A204.1 (cell line): ENCODE measurements around the gene BTAF1.
"Not testable (repeated sequence)": the region's sequence is repeated elsewhere in the genome, so short reads cannot be mapped to it uniquely, and the experiment has no call there.

ENCODE experiments used
- FAIRE-seq: peaks from 2 replicates; lab custom pipeline; 2012; peaks lifted over from hg19 to GRCh38; lab: Jason Lieb, UNC

BTAF1 gene

DNA sequence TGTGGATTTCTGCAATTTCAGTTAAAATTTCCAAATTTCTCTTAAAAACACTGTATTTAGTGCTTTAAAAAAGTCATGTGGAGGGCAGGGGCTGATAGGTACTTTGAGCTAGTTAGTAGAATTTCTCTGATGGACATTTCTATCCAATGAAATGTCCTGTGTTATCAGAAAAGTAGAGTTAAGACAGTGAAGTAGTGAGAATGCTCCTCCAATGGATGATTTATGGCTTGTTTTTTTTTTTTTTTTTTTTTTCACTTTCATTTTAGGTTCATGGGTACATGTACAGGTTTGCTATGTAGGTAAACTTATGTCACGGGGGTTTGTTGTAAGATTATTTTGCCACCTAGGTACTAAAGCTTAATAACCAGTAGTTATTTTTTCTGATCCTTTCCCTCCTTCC is 55.0 kb downstream of the BTAF1 start:
- no peak for FAIRE-seq

DNA sequence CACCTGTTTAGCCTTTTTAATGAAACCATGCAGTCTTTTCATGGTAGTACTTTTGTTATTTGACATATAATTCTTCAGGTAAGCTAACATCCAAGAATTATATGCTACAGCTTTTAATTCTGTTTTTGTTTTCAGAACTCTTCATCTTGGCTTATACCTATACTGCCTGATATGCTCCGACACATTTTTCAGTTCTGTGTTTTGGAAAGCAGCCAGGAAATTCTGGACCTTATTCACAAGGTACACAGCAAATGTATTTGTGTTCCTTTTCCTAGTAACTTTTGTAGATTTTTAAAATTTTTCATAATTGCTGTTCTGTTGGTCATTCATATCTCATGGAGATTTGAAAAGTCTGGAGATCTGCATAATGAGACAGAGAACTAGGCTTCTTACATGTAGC is 56.7 kb downstream of the BTAF1 start:
- FAIRE-seq: no peak

GRCh38 chr10:91983416-91983815 is 59.8 kb downstream of the BTAF1 start:
- no peak for FAIRE-seq

DNA sequence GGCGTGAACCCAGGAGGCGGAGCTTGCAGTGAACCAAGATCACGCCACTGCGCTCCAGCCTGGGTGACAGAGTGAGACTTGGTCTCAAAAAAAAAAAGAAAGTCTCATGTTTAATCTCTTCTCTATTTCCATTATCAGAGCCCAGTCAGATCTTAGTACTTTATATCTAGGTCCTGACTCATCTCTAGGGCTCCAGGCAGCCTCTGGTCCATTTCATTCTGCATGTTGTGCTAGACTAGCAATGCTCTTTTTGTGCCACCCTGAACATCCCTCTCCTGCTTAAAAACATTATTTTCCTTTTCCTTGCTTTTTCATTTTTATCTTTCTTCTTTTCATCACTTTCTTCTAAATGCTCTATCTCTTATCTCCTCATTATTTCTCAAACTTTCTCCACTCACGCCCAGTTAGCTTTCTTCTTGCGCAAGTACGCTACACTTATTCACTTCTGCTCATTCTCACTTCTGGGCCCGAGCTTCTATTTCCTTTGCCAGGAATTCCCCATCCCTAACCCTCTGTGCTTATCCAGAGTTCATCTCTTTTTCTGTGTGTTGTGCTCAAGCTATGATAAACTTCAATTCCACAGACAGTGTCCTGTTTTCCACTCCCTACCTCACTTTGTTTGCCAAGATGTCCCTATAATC is 63.9 kb downstream of the BTAF1 start:
- no peak for FAIRE-seq

DNA sequence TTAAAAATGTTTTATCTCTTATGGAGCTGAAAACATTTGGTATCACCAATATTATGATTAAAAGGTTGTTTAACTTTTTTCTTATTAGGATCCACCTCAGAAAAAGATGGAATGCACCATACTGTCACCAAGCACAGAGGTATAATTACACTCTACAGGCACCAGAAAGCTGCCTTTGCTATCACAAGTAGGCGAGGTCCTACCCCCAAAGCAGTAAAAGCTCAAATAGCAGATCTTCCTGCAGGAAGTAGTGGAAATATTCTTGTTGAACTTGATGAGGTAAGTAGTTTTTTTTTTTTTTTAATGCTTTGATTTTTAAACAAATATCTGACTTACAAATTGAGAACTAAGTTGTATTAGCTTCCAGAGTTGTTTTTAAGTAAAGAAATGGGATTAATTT is 68.5 kb downstream of the BTAF1 start:
- FAIRE-seq: no peak

- no peak for FAIRE-seq
Observed at GRCh38 chr10:91996266-91996665, 72.7 kb downstream of the BTAF1 start.

DNA sequence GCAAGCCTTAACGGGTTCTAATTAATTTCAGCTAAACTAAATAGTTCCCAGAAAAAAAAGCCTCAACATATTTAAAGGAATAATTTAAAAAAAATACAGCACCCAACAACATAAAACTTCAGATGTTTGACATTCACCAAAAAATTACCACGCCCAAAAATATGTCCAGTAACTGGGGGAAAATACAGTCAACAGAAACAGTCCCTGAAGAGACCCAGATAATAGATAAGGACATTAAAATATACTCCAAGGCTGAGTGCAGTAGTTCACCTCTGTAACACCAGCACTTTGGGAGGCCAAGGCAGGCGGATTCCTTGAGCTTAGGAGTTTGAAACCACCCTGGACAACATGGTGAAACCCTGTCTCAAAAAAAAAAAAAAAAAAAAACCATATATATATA is 78.0 kb downstream of the BTAF1 start:
- no peak for FAIRE-seq

DNA sequence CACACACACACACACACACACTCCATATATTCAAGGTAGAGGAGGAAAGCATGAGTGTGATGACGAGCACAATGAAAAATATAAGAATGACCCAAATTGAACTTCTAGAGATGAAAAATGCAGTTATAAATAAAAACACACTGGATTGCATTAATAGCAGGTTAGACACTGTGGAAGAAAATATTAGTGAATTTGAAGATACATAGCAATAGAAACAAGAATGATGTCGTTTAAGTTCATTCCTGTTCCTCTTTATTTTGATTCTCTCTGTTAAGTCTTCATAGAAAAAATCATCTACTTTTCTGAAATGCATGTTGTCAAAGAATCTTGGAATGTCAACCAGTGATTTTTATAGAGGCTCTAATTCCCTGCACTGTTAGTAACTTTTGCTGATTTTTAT is 78.4 kb downstream of the BTAF1 start:
- no peak for FAIRE-seq

DNA sequence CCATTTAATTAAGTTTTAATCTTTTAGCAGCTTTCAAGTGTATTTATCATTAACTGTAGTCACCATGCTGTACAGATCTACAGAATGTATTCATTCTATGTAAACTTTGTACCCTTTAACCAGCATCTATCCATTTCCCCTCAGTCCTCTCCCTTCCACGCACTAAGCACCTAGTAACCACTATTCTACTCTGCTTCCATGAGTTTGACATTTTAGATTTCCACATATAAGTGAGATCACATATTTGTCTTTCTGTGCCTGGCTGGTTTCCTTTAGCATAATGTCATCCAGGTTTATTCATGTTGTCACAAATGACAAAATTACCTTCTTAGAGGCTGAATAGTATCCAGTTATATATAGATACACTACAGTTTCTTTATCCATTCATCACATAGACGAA is 79.7 kb downstream of the BTAF1 start:
- no peak for FAIRE-seq

GRCh38 chr10:92005978-92006377 is 82.4 kb downstream of the BTAF1 start:
- no peak for FAIRE-seq

GRCh38 chr10:92009445-92009844 is 85.9 kb downstream of the BTAF1 start:
- no peak for FAIRE-seq

- FAIRE-seq: no peak
Observed at GRCh38 chr10:92010047-92010735, 86.6 kb downstream of the BTAF1 start.

GRCh38 chr10:92011560-92012214 is 88.1 kb downstream of the BTAF1 start:
- FAIRE-seq: no peak

DNA sequence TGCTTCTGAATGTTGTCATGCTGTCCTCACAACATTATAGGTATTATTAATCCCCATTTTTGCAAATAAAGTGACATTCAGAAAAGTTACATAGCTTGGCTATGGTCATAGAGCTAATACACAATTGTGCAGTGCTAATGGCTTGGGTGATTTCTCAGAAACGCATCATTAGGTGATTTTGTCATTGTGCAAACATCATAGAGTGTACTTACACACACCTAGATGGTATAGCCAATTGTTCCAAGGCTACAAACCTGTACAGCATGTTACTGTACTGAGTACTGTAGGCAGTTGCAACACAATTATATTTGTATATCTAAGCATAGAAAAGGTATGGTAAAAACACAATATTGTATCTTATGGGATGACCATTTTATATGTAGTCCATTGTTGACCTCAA is 91.0 kb downstream of the BTAF1 start:
- no peak for FAIRE-seq

DNA sequence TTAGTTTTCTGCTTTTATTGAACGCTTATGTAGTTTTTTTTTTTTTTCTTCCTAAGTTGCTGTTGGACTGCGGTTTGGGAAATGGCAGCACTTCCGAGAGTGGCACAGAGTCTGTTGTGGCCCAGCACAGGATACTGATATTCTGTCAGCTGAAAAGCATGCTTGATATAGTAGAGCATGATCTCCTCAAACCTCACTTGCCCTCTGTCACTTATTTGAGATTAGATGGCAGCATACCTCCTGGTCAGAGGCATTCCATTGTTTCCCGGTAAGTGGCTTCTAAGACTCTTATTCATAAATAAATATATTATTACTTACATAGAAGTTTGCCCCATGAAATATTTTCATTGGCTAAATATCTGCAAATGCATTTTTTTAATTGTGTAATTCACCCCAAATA is 101.1 kb downstream of the BTAF1 start:
- FAIRE-seq: no peak

- FAIRE-seq: not testable (repeated sequence)
Observed at GRCh38 chr10:92025340-92025739, 101.8 kb downstream of the BTAF1 start.

DNA sequence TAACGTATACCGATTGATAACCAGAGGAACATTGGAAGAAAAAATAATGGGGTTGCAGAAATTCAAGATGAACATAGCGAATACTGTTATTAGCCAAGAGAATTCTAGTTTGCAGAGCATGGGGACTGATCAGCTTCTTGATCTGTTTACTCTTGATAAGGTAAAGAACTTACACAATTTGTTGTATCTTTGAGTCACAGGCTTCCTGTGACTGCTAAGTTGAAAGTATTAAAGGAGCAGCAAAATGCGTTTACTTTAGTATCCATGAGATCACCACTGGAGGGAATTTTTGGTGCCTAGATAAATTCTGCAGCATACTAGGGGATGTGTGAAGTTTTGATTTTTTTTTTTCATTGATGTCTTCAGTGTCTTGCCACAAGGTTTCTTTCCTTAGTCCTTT is 103.6 kb downstream of the BTAF1 start:
- no peak for FAIRE-seq

- no peak for FAIRE-seq
Observed at GRCh38 chr10:92031580-92031979, 108.0 kb downstream of the BTAF1 start.

- FAIRE-seq: not testable (repeated sequence)
Observed at GRCh38 chr10:92033070-92033469, 109.5 kb downstream of the BTAF1 start.

DNA sequence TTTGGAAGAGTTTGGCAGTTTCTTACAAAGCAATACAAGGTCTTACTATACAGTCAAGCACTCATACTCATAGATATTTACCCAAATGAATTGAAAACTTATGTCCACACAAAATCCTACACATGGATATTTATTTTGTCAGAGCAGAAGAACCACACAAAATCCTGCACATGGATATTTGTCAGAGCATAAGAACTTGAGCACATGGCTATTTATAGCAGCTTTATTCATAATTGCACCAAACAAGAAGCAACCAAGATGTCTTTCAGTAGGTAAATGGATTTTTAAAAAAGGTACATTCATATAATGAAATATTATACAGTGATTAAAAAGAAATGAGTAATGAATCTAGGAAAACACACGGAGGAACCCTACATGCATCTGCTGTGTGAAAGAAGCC is 115.4 kb downstream of the BTAF1 start:
- no peak for FAIRE-seq

GRCh38 chr10:92042541-92042940 is 119.0 kb downstream of the BTAF1 start:
- no peak for FAIRE-seq

DNA sequence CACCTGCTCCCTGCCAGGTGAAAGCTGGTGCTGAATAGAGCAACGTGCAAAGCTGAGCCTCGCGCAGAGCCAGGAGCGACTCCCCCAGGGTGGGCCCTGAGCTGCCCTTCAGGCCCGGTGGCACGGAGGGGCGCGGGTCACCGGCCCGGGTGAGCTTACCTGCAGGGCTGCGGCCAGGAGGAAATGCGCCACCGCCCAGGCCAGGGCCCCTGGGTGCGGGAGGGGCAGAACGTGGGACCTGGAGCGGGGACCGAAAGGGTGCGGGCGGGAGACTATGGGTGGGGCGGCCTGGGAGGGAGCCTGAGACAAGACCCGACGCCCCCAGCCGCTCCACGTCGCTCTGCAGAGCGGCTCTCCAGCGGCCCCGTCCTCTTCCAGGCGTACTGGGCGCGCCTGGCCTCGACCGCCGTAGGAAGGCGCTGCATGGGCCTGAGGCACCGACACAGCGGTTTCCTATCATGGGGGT is 122.1 kb downstream of the BTAF1 start:
- FAIRE-seq: no peak

- no peak for FAIRE-seq
Observed at GRCh38 chr10:92047215-92047614, 123.6 kb downstream of the BTAF1 start.

GRCh38 chr10:92052088-92052487 is 128.5 kb downstream of the BTAF1 start:
- no peak for FAIRE-seq
